Activated CD4-positive, alpha-beta memory T cell treated with anti-CD3 and anti-CD28 coated beads for 36 hours (primary cell): ENCODE results near the gene PELI2. TPM values are rescaled to one million over a fixed set of nuclear protein-coding genes. Genes with fewer than 3 reads are reported as not detected.

Source experiments
- CTCF ChIA-PET: fragments of 350-600 bp; sonication (Branson Sonifier 250); formaldehyde crosslinking; loops from one replicate; lab custom pipeline; 2021; ENCODE audit warnings: antibody characterized with exemption, inconsistent platforms; lab: Charles Lee
- POLR2A ChIA-PET: fragments of 350-600 bp; sonication (Branson Sonifier 250); formaldehyde crosslinking; loops from one replicate; lab custom pipeline; 2021; ENCODE audit warnings: antibody characterized with exemption; lab: Charles Lee
- DNase-seq: peaks from one replicate; pipeline ENCODE4 v3.0.0-alpha.2; 2020
- H3K27ac Mint-ChIP-seq: one replicate; pipeline ENCODE4 v1.8.0; 2021; ENCODE audit warnings: mixed read lengths
- H3K27me3 Mint-ChIP-seq: one replicate; pipeline ENCODE4 v1.8.0; 2021; ENCODE audit warnings: mixed read lengths
- H3K36me3 Mint-ChIP-seq: one replicate; pipeline ENCODE4 v1.8.0; 2021; ENCODE audit warnings: mixed read lengths
- H3K4me1 Mint-ChIP-seq: one replicate; pipeline ENCODE4 v1.8.0; 2021; ENCODE audit warnings: low read depth, mixed read lengths
- H3K4me3 Mint-ChIP-seq: one replicate; pipeline ENCODE4 v1.8.0; 2021; ENCODE audit warnings: mild to moderate bottlenecking, mixed read lengths
- H3K9me3 Mint-ChIP-seq: one replicate; pipeline ENCODE4 v1.8.0; 2021; ENCODE audit warnings: mixed read lengths
- intact Hi-C: fragments of 100-400 bp; cut with micrococcal nuclease; formaldehyde crosslinking; loops from one replicate; pipeline ENCODE4 v1.15.1; 2023
- total RNA-seq, 2 experiments: library from RNA; stranded (reverse); gene quantifications; one replicate each; pipeline ENCODE4 v1.2.3, GENCODE V29; 2021

The PELI2 gene
- total RNA-seq, 2 experiments from 2014 or later = 6.4 to 6.6 TPM

- H3K27me3 Mint-ChIP-seq = no peaks in the 10 kb centered on the region
- peaks cover 30% of the 10 kb centered on the region for H3K4me1 Mint-ChIP-seq
- ChIA-PET CTCF (no interaction called here), POLR2A (no interaction called here)
- H3K36me3 Mint-ChIP-seq = peaks cover 4% of the 10 kb centered on the region
- H3K4me3 Mint-ChIP-seq = no peak overlapping the region
- no peak for DNase-seq
- intact Hi-C loops = loop anchor here (10.0 kb wide), 1 partner anchor 64 kb away; no protein-coding TSS in a partner anchor
- H3K27ac Mint-ChIP-seq = no peak overlapping the region
- no peaks in the 10 kb centered on the region for H3K9me3 Mint-ChIP-seq
Measured at GRCh38 chr14:56198438-56198837, 80.2 kb downstream of the PELI2 start.

GRCh38 chr14:56199095-56199981 lies 81.1 kb downstream of the PELI2 start:
- Mint-ChIP-seq H3K9me3 (no peaks in the 10 kb centered on the region), H3K27ac (no peak overlapping the region), H3K4me3 (no peak overlapping the region), H3K4me1 (peaks cover 27% of the 10 kb centered on the region), H3K27me3 (no peaks in the 10 kb centered on the region), H3K36me3 (peaks cover 4% of the 10 kb centered on the region)
- intact Hi-C loops = loop anchor here (10.0 kb wide), 1 partner anchor 65 kb away; no protein-coding TSS in a partner anchor
- no peak for DNase-seq
- ChIA-PET POLR2A (no interaction called here), CTCF (no interaction called here)

- intact Hi-C loops = loop anchor here (10.0 kb wide), 1 partner anchor 65 kb away; no protein-coding TSS in a partner anchor
- CTCF ChIA-PET = no interaction called here
- Mint-ChIP-seq H3K27me3 (no peaks in the 10 kb centered on the region), H3K9me3 (no peaks in the 10 kb centered on the region), H3K4me1 (peaks cover 20% of the 10 kb centered on the region), H3K4me3 (no peak overlapping the region), H3K27ac (no peak overlapping the region), H3K36me3 (peaks cover 4% of the 10 kb centered on the region)
- POLR2A ChIA-PET = no interaction called here
- DNase-seq = no peak
Measured at GRCh38 chr14:56199982-56200577, 81.9 kb downstream of the PELI2 start.

GRCh38 chr14:56202256-56202655 lies 84.0 kb downstream of the PELI2 start:
- POLR2A ChIA-PET = no interaction called here
- intact Hi-C loops = no loop called here
- no peaks in the 10 kb centered on the region for H3K27me3 Mint-ChIP-seq
- CTCF ChIA-PET = no interaction called here
- DNase-seq = no peak
- no peaks in the 10 kb centered on the region for H3K9me3 Mint-ChIP-seq
- H3K27ac Mint-ChIP-seq = no peak overlapping the region
- no peak overlapping the region for H3K4me3 Mint-ChIP-seq
- H3K4me1 Mint-ChIP-seq = peaks cover 8% of the 10 kb centered on the region
- H3K36me3 Mint-ChIP-seq = peaks cover 2% of the 10 kb centered on the region

GRCh38 chr14:56205881-56206280 lies 87.7 kb downstream of the PELI2 start:
- intact Hi-C loops = no loop called here
- Mint-ChIP-seq H3K9me3 (no peaks in the 10 kb centered on the region), H3K36me3 (peaks cover 2% of the 10 kb centered on the region), H3K4me3 (no peak overlapping the region), H3K27me3 (no peaks in the 10 kb centered on the region), H3K4me1 (peaks cover 8% of the 10 kb centered on the region), H3K27ac (no peak overlapping the region)
- ChIA-PET POLR2A (no interaction called here), CTCF (no interaction called here)
- DNase-seq = no peak

GRCh38 chr14:56206596-56206995 lies 88.4 kb downstream of the PELI2 start:
- ChIA-PET POLR2A (no interaction called here), CTCF (no interaction called here)
- Mint-ChIP-seq H3K27me3 (no peaks in the 10 kb centered on the region), H3K27ac (no peak overlapping the region), H3K36me3 (no peaks in the 10 kb centered on the region), H3K9me3 (no peaks in the 10 kb centered on the region), H3K4me1 (peaks cover 8% of the 10 kb centered on the region), H3K4me3 (no peak overlapping the region)
- no peak for DNase-seq
- intact Hi-C loops = no loop called here

- no peak for DNase-seq
- Mint-ChIP-seq H3K36me3 (no peaks in the 10 kb centered on the region), H3K4me1 (no peaks in the 10 kb centered on the region), H3K4me3 (no peak overlapping the region), H3K27ac (no peak overlapping the region), H3K27me3 (no peaks in the 10 kb centered on the region), H3K9me3 (no peaks in the 10 kb centered on the region)
- intact Hi-C loops = no loop called here
- ChIA-PET POLR2A (interaction anchor here (1.0 kb wide), 1 partner anchor 11 kb away, joined by 3 read pairs; no protein-coding TSS in a partner anchor), CTCF (no interaction called here)
Measured at GRCh38 chr14:56207626-56208292, 89.5 kb downstream of the PELI2 start.

GRCh38 chr14:56208520-56208919 lies 90.3 kb downstream of the PELI2 start:
- Mint-ChIP-seq H3K27ac (no peak overlapping the region), H3K27me3 (no peaks in the 10 kb centered on the region), H3K36me3 (no peaks in the 10 kb centered on the region), H3K4me1 (no peaks in the 10 kb centered on the region), H3K4me3 (no peak overlapping the region), H3K9me3 (no peaks in the 10 kb centered on the region)
- intact Hi-C loops = no loop called here
- DNase-seq = no peak
- ChIA-PET POLR2A (interaction anchor here (1.0 kb wide), 1 partner anchor 10 kb away, joined by 3 read pairs; no protein-coding TSS in a partner anchor), CTCF (no interaction called here)

- Mint-ChIP-seq H3K27me3 (no peaks in the 10 kb centered on the region), H3K4me3 (no peak overlapping the region), H3K27ac (no peak overlapping the region), H3K9me3 (no peaks in the 10 kb centered on the region), H3K36me3 (no peaks in the 10 kb centered on the region), H3K4me1 (peaks cover 7% of the 10 kb centered on the region)
- no peak for DNase-seq
- ChIA-PET POLR2A (no interaction called here), CTCF (no interaction called here)
- intact Hi-C loops = no loop called here
Measured at GRCh38 chr14:56210571-56210970, 92.4 kb downstream of the PELI2 start.

GRCh38 chr14:56211084-56211483 lies 92.9 kb downstream of the PELI2 start:
- intact Hi-C loops = no loop called here
- Mint-ChIP-seq H3K9me3 (no peaks in the 10 kb centered on the region), H3K4me1 (peaks cover 8% of the 10 kb centered on the region), H3K36me3 (no peaks in the 10 kb centered on the region), H3K27me3 (no peaks in the 10 kb centered on the region), H3K4me3 (no peak overlapping the region), H3K27ac (no peak overlapping the region)
- no peak for DNase-seq
- ChIA-PET POLR2A (no interaction called here), CTCF (no interaction called here)

GRCh38 chr14:56211844-56212243 lies 93.6 kb downstream of the PELI2 start:
- ChIA-PET CTCF (no interaction called here), POLR2A (no interaction called here)
- DNase-seq = no peak
- Mint-ChIP-seq H3K27me3 (no peaks in the 10 kb centered on the region), H3K4me3 (no peak overlapping the region), H3K27ac (no peak overlapping the region), H3K36me3 (no peaks in the 10 kb centered on the region), H3K9me3 (no peaks in the 10 kb centered on the region), H3K4me1 (peaks cover 11% of the 10 kb centered on the region)
- intact Hi-C loops = no loop called here

GRCh38 chr14:56212521-56212920 lies 94.3 kb downstream of the PELI2 start:
- H3K27ac Mint-ChIP-seq = no peak overlapping the region
- DNase-seq = no peak
- H3K4me1 Mint-ChIP-seq = peaks cover 11% of the 10 kb centered on the region
- H3K27me3 Mint-ChIP-seq = no peaks in the 10 kb centered on the region
- no peak overlapping the region for H3K4me3 Mint-ChIP-seq
- H3K9me3 Mint-ChIP-seq = no peaks in the 10 kb centered on the region
- POLR2A ChIA-PET = no interaction called here
- intact Hi-C loops = no loop called here
- no peaks in the 10 kb centered on the region for H3K36me3 Mint-ChIP-seq
- CTCF ChIA-PET = no interaction called here
